GM19452 (cell line): ENCODE measurements around the gene POGLUT2.
A peak's percentile ranks its signal among the peaks of the same experiment; 100 is the strongest.
"Not testable (repeated sequence)": the region's sequence is repeated elsewhere in the genome, so short reads cannot be mapped to it uniquely, and the experiment has no call there.

Experiments
- ATAC-seq: cut with Tn5 transposase; IDR thresholded peaks from one replicate; pipeline ENCODE4 v1.9.1; 2021; ENCODE audit not compliant: unreplicated experiment

POGLUT2 gene

GRCh38 chr13:102807699-102808098, 8.9 kb upstream of the POGLUT2 start:
- no peak for ATAC-seq

GRCh38 chr13:102805680-102806079, 6.9 kb upstream of the POGLUT2 start:
- no peak for ATAC-seq

GRCh38 chr13:102800145-102801041, 1.6 kb upstream of the POGLUT2 start:
- peak; percentile 69 for ATAC-seq

GRCh38 chr13:102799426-102800144, 809 bp upstream of the POGLUT2 start:
- peak; percentile 2 for ATAC-seq

GRCh38 chr13:102793611-102794355, 5.0 kb downstream of the POGLUT2 start:
- ATAC-seq, result no peak

GRCh38 chr13:102792396-102792795, 6.4 kb downstream of the POGLUT2 start:
- ATAC-seq, result no peak

- no peak for ATAC-seq
Observed at GRCh38 chr13:102788683-102789082, 10.1 kb downstream of the POGLUT2 start.

- no peak for ATAC-seq
Observed at GRCh38 chr13:102784483-102784882, 14.3 kb downstream of the POGLUT2 start.

- ATAC-seq, result no peak
Observed at GRCh38 chr13:102781591-102781990, 17.2 kb downstream of the POGLUT2 start.

- not testable (repeated sequence) for ATAC-seq
Observed at GRCh38 chr13:102780656-102781055, 18.1 kb downstream of the POGLUT2 start.

- ATAC-seq, result no peak
Observed at GRCh38 chr13:102779436-102780159, 19.2 kb downstream of the POGLUT2 start.

GRCh38 chr13:102777736-102778135, 21.0 kb downstream of the POGLUT2 start:
- ATAC-seq, result no peak

GRCh38 chr13:102776271-102776670, 22.5 kb downstream of the POGLUT2 start:
- no peak for ATAC-seq

GRCh38 chr13:102774591-102775520, 23.9 kb downstream of the POGLUT2 start:
- no peak for ATAC-seq

GRCh38 chr13:102774214-102774568, 24.6 kb downstream of the POGLUT2 start:
- ATAC-seq, result no peak

GRCh38 chr13:102773441-102774213, 25.1 kb downstream of the POGLUT2 start, which contains the start of gene TEX30:
Gene TEX30, minus strand, starts transcription at chr13:102773786. Its CDS starts 3,760 bp downstream, at chr13:102770026.
- ATAC-seq, result peak; percentile 94

GRCh38 chr13:102772042-102772425, 26.7 kb downstream of the POGLUT2 start:
- ATAC-seq, result no peak

- ATAC-seq, result no peak
Observed at GRCh38 chr13:102771298-102772041, 27.3 kb downstream of the POGLUT2 start.
